Fibroblast of mammary gland (primary cell): ENCODE results near the gene NUSAP1.
"Not testable (repeated sequence)": the region's sequence is repeated elsewhere in the genome, so short reads cannot be mapped to it uniquely, and the experiment has no call there.

Experiments
- DNase-seq: peaks from one replicate; pipeline ENCODE4 v3.0.0-alpha.2; 2010; ENCODE audit warnings: low read depth
- H3K4me3 ChIP-seq: 2 replicates; pipeline ENCODE4 v1.5.1; 2011; ENCODE audit warnings: low read depth, mild to moderate bottlenecking, low read length, moderate library complexity; ENCODE audit not compliant: control insufficient read depth
- TF ChIP-seq, protein P1 (sequence below): conservative IDR thresholded peaks from 2 replicates; pipeline ENCODE4 v1.5.1; 2011; ENCODE audit warnings: low read depth, low read length, inconsistent platforms; ENCODE audit not compliant: control insufficient read depth, insufficient read depth

The NUSAP1 gene

DNA sequence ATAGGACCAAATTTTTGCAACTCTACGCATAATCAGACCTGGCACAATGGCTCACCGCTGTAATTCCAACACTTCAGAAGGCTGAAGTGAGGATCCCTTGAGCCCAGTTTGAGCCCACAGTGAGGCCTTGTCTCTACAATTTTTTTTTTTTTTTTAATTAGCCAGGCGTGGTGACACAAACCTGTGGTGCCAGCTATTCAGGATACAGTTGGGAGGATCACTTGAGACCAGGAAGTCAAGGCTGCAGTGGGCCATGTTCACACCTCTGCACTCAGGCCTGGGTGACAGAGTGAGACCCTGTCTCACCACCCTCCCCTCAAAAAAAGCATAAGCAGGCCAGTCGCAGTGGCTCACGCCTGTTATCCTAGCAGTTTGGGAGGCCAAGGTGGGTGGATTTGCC lies 25.0 kb upstream of the NUSAP1 start:
- TF ChIP-seq, protein P1, sequence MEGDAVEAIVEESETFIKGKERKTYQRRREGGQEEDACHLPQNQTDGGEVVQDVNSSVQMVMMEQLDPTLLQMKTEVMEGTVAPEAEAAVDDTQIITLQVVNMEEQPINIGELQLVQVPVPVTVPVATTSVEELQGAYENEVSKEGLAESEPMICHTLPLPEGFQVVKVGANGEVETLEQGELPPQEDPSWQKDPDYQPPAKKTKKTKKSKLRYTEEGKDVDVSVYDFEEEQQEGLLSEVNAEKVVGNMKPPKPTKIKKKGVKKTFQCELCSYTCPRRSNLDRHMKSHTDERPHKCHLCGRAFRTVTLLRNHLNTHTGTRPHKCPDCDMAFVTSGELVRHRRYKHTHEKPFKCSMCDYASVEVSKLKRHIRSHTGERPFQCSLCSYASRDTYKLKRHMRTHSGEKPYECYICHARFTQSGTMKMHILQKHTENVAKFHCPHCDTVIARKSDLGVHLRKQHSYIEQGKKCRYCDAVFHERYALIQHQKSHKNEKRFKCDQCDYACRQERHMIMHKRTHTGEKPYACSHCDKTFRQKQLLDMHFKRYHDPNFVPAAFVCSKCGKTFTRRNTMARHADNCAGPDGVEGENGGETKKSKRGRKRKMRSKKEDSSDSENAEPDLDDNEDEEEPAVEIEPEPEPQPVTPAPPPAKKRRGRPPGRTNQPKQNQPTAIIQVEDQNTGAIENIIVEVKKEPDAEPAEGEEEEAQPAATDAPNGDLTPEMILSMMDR = no peak
- no peak overlapping the region for H3K4me3 ChIP-seq
- DNase-seq = no peak

DNA sequence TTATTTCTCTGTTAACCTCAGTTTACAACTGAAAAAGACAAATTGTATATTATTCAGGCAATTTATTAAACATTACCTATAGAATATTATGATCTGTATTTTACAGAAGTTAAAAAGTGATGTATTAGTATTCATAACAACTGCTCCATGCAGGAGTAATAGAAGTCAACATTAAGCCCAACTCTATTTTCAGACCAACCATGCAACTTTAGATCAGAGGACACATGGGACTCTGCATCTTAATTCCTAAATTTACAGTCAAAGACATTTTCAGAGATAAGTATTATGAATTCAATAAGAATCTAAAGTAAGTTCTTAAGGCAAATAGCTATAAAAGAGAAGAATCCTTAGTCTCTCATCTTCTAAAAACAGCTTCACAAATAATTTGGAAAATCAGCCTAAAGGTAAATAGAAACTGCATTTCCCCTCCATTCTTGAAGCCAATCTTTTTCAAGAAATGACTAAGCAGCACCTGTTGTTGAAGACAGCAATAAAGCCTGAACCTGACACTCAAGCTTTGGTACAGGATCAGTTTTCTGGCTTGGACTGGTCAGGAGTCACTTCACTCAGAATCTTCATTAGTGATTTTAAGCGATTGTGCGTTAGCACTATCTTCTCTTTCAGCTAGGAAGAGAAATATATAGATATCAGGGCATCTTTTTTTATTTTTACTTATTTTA lies 23.3 kb upstream of the NUSAP1 start:
- TF ChIP-seq, protein P1 = no peak
- DNase-seq = no peak
- H3K4me3 ChIP-seq = no peak overlapping the region

DNA sequence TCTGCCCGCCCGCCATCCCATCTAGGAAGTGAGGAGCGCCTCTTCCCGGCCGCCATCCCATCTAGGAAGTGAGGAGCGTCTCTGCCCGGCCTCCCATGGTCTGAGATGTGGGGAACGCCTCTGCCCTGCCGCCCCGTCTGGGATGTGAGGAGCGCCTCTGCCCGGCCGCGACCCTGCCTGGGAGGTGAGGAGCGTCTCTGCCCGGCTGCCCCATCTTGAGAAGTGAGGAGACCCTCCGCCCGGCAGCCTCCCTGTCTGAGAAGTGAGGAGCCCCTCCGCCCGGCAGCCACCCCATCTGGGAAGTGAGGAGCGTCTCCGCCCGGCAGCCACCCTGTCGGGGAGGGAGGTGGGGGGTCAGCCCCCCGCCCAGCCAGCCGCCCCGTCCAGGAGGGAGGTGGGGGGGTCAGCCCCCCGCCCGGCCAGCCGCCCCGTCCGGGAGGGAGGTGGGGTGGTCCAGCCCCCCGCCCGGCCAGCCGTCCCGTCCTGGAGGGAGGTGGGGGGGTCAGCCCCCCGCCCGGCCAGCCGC lies 11.8 kb upstream of the NUSAP1 start:
- DNase-seq, H3K4me3 ChIP-seq: not testable (repeated sequence)

DNA sequence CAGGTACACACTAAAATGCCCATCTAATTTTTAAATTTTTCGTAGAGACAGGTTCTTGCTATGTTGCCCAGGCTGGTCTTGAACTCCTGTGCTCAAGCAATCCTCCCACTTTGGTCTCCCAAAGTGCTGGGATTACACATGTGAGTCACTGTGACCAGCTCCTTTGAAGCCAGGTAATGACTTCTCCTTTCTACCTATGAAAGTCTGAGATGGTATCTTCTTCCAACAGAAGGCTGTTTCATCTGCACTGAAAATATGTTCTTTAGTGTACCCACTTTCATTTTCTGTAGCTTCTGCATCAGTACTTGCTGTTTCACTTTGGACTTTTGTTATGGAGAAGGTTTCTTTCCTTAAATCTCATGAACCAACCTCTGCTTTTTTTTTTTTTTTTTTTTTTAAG lies 9.1 kb upstream of the NUSAP1 start:
- DNase-seq = no peak
- TF ChIP-seq, protein P1 = no peak
- no peak overlapping the region for H3K4me3 ChIP-seq

DNA sequence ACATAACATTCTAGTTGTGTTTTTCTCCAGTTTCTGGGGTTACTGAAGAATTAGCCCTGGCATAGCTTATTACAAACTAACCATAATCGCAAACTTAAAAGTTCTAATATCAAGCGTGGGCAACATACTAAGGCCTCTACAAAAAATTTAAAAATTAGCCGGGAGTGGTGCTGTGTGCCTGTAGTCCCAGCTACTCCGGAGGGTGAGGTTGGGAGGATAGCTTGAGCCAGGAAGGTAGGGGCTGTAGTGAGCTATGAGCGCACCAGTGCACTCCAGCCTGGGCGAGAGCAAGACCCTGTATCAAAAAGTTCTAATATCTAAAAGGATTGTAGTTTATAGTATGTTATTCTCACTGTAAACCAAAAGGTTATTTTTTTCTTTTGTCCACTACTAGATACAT lies 1.4 kb upstream of the NUSAP1 start:
- TF ChIP-seq, protein P1 = no peak
- no peak for DNase-seq
- peak overlapping the region; percentile 76 for H3K4me3 ChIP-seq

DNA sequence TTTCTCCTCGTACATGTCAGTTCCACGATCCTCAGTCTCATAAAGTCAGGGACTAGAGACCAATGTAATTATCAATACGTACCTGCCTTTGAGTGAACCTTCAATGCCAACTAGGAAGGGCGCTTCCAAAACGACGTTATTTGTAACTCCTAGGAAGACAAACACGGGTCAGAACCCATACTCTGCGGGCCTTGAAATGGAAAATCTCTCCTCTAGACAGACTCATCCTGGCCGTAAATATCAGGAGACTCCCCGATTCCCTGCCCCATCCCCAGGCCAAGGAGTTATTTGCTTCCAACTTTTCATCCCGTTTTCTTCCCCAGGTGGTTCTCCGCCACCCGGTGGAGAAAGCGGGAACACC lies 868 bp upstream of the NUSAP1 start:
- TF ChIP-seq, protein P1 = peak; percentile 69
- peak; percentile 60 for DNase-seq
- peak overlapping the region; percentile 76 for H3K4me3 ChIP-seq

DNA sequence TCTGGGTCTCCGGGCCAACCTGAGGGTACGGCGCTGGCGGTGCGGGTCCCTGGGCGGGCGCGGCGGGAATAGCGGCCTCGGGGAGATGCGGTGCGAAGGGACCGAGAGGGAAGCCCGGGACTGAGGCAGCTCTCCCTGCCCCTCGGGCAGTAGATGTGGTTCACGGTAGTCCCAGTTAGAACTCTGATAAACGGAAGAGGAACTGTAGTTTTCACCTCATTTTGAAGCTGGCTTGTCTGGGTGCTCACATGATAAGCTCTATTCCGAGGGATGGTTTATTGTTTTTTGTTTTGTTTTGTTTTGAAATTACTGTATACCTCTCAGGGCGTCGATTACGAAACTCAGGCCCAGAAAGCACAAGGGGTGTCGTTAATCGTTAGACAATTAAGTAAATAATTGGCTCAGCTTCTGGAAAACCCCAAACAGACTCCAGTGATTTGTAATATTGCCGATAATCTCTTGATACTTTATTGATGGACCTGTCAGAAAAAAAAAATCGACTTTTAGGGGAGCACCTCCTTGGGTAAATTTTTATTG lies 413 bp downstream of the NUSAP1 start:
- peak overlapping the region; percentile 76 for H3K4me3 ChIP-seq
- DNase-seq = peak; percentile 31
- TF ChIP-seq, protein P1 = no peak
